Neural progenitor cell (in vitro differentiated cells): Measurements from ENCODE around the gene RNF144B.

Source experiments
- EZH2 ChIP-seq: fragments of 200-600 bp; sonication (generic); IDR thresholded peaks from 2 replicates; pipeline ENCODE4 v1.6.1; 2017; ENCODE audit warnings: antibody characterized with exemption, mild to moderate bottlenecking, moderate library complexity
- EZH2phosphoT487 ChIP-seq: fragments of 200-600 bp; sonication (generic); IDR thresholded peaks from 2 replicates; pipeline ENCODE4 v1.6.1; 2017; ENCODE audit warnings: antibody characterized with exemption
- TF ChIP-seq, protein P1 (sequence below): fragments of 200-600 bp; sonication (generic); IDR thresholded peaks from 2 replicates; pipeline ENCODE4 v1.5.1; 2017; ENCODE audit warnings: antibody characterized with exemption, mild to moderate bottlenecking

DNA sequence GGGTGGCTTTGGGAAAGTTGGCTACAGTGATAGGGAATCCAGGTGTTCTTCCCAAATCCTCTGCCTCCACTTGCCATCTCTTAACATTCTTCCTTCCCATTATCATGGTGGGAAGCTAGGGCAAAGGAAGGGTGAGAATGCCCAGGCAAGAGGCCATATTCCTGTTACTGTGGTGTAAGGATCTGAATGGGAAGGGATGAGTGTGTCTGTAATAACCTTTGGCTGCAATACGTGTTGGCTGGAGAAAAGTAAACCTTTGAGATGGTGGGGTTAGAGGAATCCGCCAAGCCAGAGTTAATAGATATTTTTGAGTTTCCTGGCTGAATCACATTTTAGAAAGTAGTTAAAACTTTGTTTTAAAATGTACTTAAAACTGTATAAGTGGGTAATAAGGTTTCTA is 45.9 kb downstream of the RNF144B start:
- no peak for TF ChIP-seq EZH2phosphoT487
- TF ChIP-seq, protein P1, sequence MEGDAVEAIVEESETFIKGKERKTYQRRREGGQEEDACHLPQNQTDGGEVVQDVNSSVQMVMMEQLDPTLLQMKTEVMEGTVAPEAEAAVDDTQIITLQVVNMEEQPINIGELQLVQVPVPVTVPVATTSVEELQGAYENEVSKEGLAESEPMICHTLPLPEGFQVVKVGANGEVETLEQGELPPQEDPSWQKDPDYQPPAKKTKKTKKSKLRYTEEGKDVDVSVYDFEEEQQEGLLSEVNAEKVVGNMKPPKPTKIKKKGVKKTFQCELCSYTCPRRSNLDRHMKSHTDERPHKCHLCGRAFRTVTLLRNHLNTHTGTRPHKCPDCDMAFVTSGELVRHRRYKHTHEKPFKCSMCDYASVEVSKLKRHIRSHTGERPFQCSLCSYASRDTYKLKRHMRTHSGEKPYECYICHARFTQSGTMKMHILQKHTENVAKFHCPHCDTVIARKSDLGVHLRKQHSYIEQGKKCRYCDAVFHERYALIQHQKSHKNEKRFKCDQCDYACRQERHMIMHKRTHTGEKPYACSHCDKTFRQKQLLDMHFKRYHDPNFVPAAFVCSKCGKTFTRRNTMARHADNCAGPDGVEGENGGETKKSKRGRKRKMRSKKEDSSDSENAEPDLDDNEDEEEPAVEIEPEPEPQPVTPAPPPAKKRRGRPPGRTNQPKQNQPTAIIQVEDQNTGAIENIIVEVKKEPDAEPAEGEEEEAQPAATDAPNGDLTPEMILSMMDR, result no peak
- no peak for TF ChIP-seq EZH2
